Measurements from ENCODE around the gene CCDC148.

CCDC148 gene

DNA sequence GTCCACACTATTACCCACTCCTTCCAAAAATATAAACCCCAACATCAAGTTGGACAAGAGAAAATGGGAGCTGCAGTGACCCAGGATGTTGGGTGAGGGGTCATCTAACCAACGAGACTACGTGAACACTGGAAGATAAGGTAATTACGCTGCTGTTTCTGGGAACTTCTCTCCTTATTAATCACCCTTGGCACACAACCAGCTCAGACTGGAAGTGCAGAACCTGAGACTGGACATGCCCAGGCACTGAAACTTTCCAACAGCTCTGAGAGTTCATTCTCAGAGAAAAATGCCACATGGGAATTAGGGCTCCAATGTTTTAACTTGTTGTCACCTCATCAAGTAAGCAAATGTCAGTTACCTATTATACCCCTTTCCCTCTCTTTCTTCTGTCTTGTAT lies 135.3 kb downstream of the CCDC148 start:
- H2AFZ ChIP-seq (ENCODE audit: low read depth, low read length, severe bottlenecking), result no peak overlapping the region
- TF ChIP-seq, protein P1, sequence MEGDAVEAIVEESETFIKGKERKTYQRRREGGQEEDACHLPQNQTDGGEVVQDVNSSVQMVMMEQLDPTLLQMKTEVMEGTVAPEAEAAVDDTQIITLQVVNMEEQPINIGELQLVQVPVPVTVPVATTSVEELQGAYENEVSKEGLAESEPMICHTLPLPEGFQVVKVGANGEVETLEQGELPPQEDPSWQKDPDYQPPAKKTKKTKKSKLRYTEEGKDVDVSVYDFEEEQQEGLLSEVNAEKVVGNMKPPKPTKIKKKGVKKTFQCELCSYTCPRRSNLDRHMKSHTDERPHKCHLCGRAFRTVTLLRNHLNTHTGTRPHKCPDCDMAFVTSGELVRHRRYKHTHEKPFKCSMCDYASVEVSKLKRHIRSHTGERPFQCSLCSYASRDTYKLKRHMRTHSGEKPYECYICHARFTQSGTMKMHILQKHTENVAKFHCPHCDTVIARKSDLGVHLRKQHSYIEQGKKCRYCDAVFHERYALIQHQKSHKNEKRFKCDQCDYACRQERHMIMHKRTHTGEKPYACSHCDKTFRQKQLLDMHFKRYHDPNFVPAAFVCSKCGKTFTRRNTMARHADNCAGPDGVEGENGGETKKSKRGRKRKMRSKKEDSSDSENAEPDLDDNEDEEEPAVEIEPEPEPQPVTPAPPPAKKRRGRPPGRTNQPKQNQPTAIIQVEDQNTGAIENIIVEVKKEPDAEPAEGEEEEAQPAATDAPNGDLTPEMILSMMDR (IDR thresholded peaks at IDR 0.05; ENCODE audit: insufficient read depth, low read length, poor library complexity, severe bottlenecking), result no peak
- no peak for TF ChIP-seq EZH2phosphoT487 (conservative IDR thresholded peaks at IDR 0.05; ENCODE audit: low read length)
- H3K4me2 ChIP-seq (ENCODE audit: low read depth, low read length, poor library complexity, severe bottlenecking), result no peak overlapping the region
- no peaks in the 10 kb centered on the region for H3K9me3 ChIP-seq (ENCODE audit: insufficient read depth, low read length)
- no peaks in the 10 kb centered on the region for H3K27me3 ChIP-seq (ENCODE audit: low read length)
- no peaks in the 10 kb centered on the region for H3F3A ChIP-seq (ENCODE audit: insufficient read depth)
- H3K4me3 ChIP-seq (ENCODE audit: insufficient read depth, low read length, poor library complexity, severe bottlenecking), result no peak overlapping the region
- H3K36me3 ChIP-seq (ENCODE audit: low read length), result no peaks in the 10 kb centered on the region
- no peak overlapping the region for H3K27ac ChIP-seq (ENCODE audit: low read depth, low read length)
- H3K9ac ChIP-seq (ENCODE audit: low read length), result no peak overlapping the region
- no peaks in the 10 kb centered on the region for H4K20me1 ChIP-seq (ENCODE audit: low read depth, low read length)
- H3K9me2 ChIP-seq (replicated peaks; ENCODE audit: insufficient read depth, low read length), result no peaks in the 10 kb centered on the region
- no peaks in the 10 kb centered on the region for H3K79me2 ChIP-seq (ENCODE audit: insufficient read depth, low read length)

DNA sequence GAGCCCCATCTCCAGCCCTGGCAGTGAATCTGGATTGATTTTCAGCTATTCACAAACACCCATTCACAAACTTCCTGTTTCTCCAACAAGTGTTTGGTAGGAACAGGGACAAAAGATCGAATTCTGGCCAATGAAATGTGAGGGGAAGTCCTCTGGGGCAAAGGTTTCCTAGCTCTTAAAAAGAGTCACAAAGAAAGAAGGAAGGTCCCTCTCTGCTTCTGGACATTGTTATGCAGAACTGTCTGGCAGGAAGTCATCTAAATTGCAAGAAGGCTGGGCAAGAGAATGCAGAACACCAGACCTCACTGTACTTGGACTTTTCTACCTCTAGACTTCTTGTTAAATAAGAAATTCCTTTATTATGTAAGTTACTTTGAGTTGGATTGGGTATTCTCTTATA lies 137.3 kb downstream of the CCDC148 start:
- Histone ChIP-seq H3K4me3 (ENCODE audit: insufficient read depth, low read length, poor library complexity, severe bottlenecking) (no peak overlapping the region), H4K20me1 (ENCODE audit: low read depth, low read length) (no peaks in the 10 kb centered on the region), H3F3A (ENCODE audit: insufficient read depth) (no peaks in the 10 kb centered on the region), H2AFZ (ENCODE audit: low read depth, low read length, severe bottlenecking) (no peak overlapping the region), H3K27ac (ENCODE audit: low read depth, low read length) (no peak overlapping the region), H3K9me2 (replicated peaks; ENCODE audit: insufficient read depth, low read length) (no peaks in the 10 kb centered on the region), H3K9me3 (ENCODE audit: insufficient read depth, low read length) (no peaks in the 10 kb centered on the region), H3K36me3 (ENCODE audit: low read length) (no peaks in the 10 kb centered on the region), H3K79me2 (ENCODE audit: insufficient read depth, low read length) (no peaks in the 10 kb centered on the region), H3K9ac (ENCODE audit: low read length) (no peak overlapping the region), H3K27me3 (ENCODE audit: low read length) (no peaks in the 10 kb centered on the region), H3K4me2 (ENCODE audit: low read depth, low read length, poor library complexity, severe bottlenecking) (no peak overlapping the region)
- no peak for TF ChIP-seq EZH2phosphoT487 (conservative IDR thresholded peaks at IDR 0.05; ENCODE audit: low read length)

GRCh38 chr2:158317642-158318041 lies 138.9 kb downstream of the CCDC148 start:
- H3K79me2 ChIP-seq (ENCODE audit: insufficient read depth, low read length), result no peaks in the 10 kb centered on the region
- no peaks in the 10 kb centered on the region for H3K9me3 ChIP-seq (ENCODE audit: insufficient read depth, low read length)
- H3K4me2 ChIP-seq (ENCODE audit: low read depth, low read length, poor library complexity, severe bottlenecking), result no peak overlapping the region
- no peaks in the 10 kb centered on the region for H3F3A ChIP-seq (ENCODE audit: insufficient read depth)
- no peaks in the 10 kb centered on the region for H4K20me1 ChIP-seq (ENCODE audit: low read depth, low read length)
- H3K9me2 ChIP-seq (replicated peaks; ENCODE audit: insufficient read depth, low read length), result no peaks in the 10 kb centered on the region
- no peaks in the 10 kb centered on the region for H3K36me3 ChIP-seq (ENCODE audit: low read length)
- no peak overlapping the region for H2AFZ ChIP-seq (ENCODE audit: low read depth, low read length, severe bottlenecking)
- no peak overlapping the region for H3K27ac ChIP-seq (ENCODE audit: low read depth, low read length)
- H3K4me3 ChIP-seq (ENCODE audit: insufficient read depth, low read length, poor library complexity, severe bottlenecking), result no peak overlapping the region
- H3K27me3 ChIP-seq (ENCODE audit: low read length), result no peaks in the 10 kb centered on the region
- no peak for TF ChIP-seq EZH2phosphoT487 (conservative IDR thresholded peaks at IDR 0.05; ENCODE audit: low read length)
- TF ChIP-seq, protein P1 (IDR thresholded peaks at IDR 0.05; ENCODE audit: insufficient read depth, low read length, poor library complexity, severe bottlenecking), result no peak
- H3K9ac ChIP-seq (ENCODE audit: low read length), result no peak overlapping the region

DNA sequence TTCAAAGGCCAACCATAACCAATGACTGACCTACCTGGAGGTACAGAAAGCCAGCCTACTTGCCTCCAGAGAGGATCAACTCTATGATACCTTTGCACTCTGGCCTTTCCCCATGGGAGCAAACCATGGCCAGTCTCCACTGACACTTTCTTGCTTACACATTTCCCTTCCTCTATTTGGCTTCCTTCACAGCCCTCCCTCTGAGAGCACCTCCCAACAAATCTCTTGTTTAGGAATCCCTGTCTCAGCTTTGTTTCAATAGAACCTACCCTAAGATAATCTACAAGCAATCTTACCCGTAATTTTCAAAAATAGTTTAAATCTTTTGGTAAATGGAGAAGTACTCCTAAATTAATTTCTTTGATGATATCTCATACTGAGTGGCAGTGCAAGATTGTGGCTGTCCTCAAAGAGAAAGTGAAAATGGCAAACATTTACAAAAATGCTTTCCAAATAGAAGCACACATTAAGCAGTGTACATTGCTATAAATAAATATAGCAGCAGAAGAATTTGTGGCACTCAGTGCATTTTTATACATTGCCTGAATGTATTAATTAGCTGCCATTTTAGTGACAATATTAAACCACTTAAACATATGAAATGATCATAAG lies 140.6 kb downstream of the CCDC148 start:
- Histone ChIP-seq H3K4me2 (ENCODE audit: low read depth, low read length, poor library complexity, severe bottlenecking) (no peak overlapping the region), H3K27me3 (ENCODE audit: low read length) (no peaks in the 10 kb centered on the region), H3K9me3 (ENCODE audit: insufficient read depth, low read length) (no peaks in the 10 kb centered on the region), H3K4me3 (ENCODE audit: insufficient read depth, low read length, poor library complexity, severe bottlenecking) (no peak overlapping the region), H3K9me2 (replicated peaks; ENCODE audit: insufficient read depth, low read length) (no peaks in the 10 kb centered on the region), H4K20me1 (ENCODE audit: low read depth, low read length) (no peaks in the 10 kb centered on the region), H3K79me2 (ENCODE audit: insufficient read depth, low read length) (no peaks in the 10 kb centered on the region), H3F3A (ENCODE audit: insufficient read depth) (no peaks in the 10 kb centered on the region), H3K27ac (ENCODE audit: low read depth, low read length) (no peak overlapping the region), H3K9ac (ENCODE audit: low read length) (no peak overlapping the region), H2AFZ (ENCODE audit: low read depth, low read length, severe bottlenecking) (no peak overlapping the region), H3K36me3 (ENCODE audit: low read length) (no peaks in the 10 kb centered on the region)
- no peak for TF ChIP-seq EZH2phosphoT487 (conservative IDR thresholded peaks at IDR 0.05; ENCODE audit: low read length)
